SKM-1 treated with dmso at 0.1 percent for 144 hours (cell line): ENCODE data around the gene COL5A1.

Source experiments
- DNase-seq: peaks from one replicate; lab custom pipeline; 2025; ENCODE audit not compliant: unreplicated experiment; lab: John Stamatoyannopoulos, UW

Gene COL5A1

GRCh38 chr9:134829356-134829937 lies 187.8 kb downstream of the COL5A1 start:
- DNase-seq: no peak

GRCh38 chr9:134830126-134830525 lies 188.5 kb downstream of the COL5A1 start:
- no peak for DNase-seq

GRCh38 chr9:134830926-134831720 lies 189.5 kb downstream of the COL5A1 start:
- no peak for DNase-seq

GRCh38 chr9:134832471-134832870 lies 190.9 kb downstream of the COL5A1 start:
- no peak for DNase-seq

- no peak for DNase-seq
These were observed 191.8 kb downstream of the COL5A1 start for GRCh38 chr9:134833294-134833880.

- DNase-seq: no peak
These were observed 192.8 kb downstream of the COL5A1 start for GRCh38 chr9:134834217-134834956.

- no peak for DNase-seq
These were observed 193.4 kb downstream of the COL5A1 start for GRCh38 chr9:134834957-134835419.

GRCh38 chr9:134835448-134835847 lies 193.8 kb downstream of the COL5A1 start:
- no peak for DNase-seq

GRCh38 chr9:134835987-134836386 lies 194.4 kb downstream of the COL5A1 start:
- DNase-seq: no peak

GRCh38 chr9:134836406-134836970 lies 194.9 kb downstream of the COL5A1 start:
- DNase-seq: no peak

GRCh38 chr9:134837529-134837928 lies 195.9 kb downstream of the COL5A1 start:
- DNase-seq: no peak

- DNase-seq: no peak
These were observed 197.2 kb downstream of the COL5A1 start for GRCh38 chr9:134838651-134839454.

- DNase-seq: no peak
These were observed 198.0 kb downstream of the COL5A1 start for GRCh38 chr9:134839455-134840125.

GRCh38 chr9:134840511-134840910 lies 198.9 kb downstream of the COL5A1 start:
- no peak for DNase-seq

- DNase-seq: no peak
These were observed 199.7 kb downstream of the COL5A1 start for GRCh38 chr9:134841180-134841904.

- no peak for DNase-seq
These were observed 200.7 kb downstream of the COL5A1 start for GRCh38 chr9:134842321-134842720.

- no peak for DNase-seq
These were observed 202.1 kb downstream of the COL5A1 start for GRCh38 chr9:134843740-134844139.

- no peak for DNase-seq
These were observed 203.2 kb downstream of the COL5A1 start for GRCh38 chr9:134844821-134845220.

- DNase-seq: no peak
These were observed 204.6 kb downstream of the COL5A1 start for GRCh38 chr9:134846187-134846586.
